ENCODE data around the gene CDKN3.
A peak's percentile ranks its signal among the peaks of the same experiment; 100 is the strongest.

Gene CDKN3

DNA sequence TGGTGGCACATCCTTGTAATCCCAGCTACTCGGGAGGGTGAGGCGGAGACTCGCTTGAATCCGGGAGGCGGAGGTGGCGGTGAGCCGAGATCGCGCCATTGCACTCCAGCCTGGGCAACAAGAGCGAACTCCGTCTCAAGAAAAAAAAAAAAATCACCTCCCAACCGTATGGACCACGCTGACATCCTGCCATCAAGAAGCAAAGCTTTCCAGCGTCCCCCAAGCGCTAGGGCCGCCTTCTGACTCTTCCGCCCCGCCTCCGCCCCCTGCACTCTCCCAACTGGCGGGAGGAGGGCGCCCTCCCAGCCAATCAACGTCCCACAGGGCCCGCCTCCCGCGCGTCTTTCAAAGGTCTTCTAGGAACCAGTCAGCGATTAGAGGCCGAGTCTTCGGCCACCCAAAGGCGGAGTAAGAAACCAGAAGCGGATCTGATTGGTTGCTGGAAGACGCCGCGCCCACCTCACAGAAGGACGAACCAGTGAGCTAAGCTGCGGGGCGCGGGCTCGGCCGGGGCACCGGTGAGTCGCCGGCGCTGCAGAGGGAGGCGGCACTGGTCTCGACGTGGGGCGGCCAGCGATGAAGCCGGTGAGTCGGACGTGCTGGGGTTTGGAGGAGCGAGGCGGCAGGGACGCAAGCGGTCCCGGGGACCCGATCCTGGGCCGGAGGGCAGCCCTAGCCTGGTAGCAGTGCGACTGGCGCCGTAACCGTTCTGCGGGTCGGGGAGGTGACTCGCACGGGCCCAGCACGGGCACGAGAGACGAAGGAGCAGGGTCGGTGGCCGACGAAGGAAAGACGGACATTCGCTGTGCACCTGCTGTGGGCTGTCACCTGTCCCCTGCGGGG, at the start of gene CDKN3:
Gene CDKN3, plus strand, starts transcription at position 515 of the 843 bp plus-strand sequence. Its CDS starts 62 bp downstream, at position 577.
- Mint-ChIP-seq H3K9me3 (no peaks in the 10 kb centered on the region), H3K27ac (peak within 1 kb of the TSS; percentile 71), H3K4me1 (ENCODE audit: low read depth) (peaks cover 27% of the 10 kb centered on the region), H3K27me3 (ENCODE audit: low read depth) (peaks cover 1% of the 10 kb centered on the region), H3K36me3 (ENCODE audit: low read depth) (peaks cover 4% of the 10 kb centered on the region), H3K4me3 (peak within 1 kb of the TSS; percentile 84)

DNA sequence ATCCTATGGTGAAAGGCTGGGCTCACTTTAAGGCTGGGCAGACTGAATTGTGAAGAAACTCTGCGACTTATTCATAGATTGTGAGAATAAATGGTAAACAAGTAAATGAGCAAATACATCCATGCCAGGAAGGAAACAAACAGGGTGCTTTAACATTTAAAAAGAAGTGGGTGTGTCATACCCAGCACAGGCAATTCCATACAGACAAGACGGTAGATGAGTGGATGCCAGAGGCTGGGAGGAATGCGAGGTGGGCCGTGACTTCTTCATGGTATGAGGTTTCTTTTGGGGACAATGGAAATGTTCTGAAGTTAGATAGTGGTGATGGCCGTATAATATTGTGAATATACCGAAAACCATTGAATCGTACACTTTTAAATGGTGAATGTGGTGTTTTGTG, 49.8 kb upstream of the CDKN3 start:
- Mint-ChIP-seq H3K27ac (no peak overlapping the region), H3K4me1 (ENCODE audit: low read depth) (no peaks in the 10 kb centered on the region), H3K4me3 (no peak overlapping the region), H3K27me3 (ENCODE audit: low read depth) (peaks cover 16% of the 10 kb centered on the region), H3K36me3 (ENCODE audit: low read depth) (no peaks in the 10 kb centered on the region), H3K9me3 (no peaks in the 10 kb centered on the region)

GRCh38 chr14:54348001-54348611, 48.7 kb upstream of the CDKN3 start:
- Mint-ChIP-seq H3K4me1 (ENCODE audit: low read depth) (no peaks in the 10 kb centered on the region), H3K9me3 (no peaks in the 10 kb centered on the region), H3K27ac (no peak overlapping the region), H3K4me3 (no peak overlapping the region), H3K27me3 (ENCODE audit: low read depth) (peaks cover 16% of the 10 kb centered on the region), H3K36me3 (ENCODE audit: low read depth) (no peaks in the 10 kb centered on the region)

DNA sequence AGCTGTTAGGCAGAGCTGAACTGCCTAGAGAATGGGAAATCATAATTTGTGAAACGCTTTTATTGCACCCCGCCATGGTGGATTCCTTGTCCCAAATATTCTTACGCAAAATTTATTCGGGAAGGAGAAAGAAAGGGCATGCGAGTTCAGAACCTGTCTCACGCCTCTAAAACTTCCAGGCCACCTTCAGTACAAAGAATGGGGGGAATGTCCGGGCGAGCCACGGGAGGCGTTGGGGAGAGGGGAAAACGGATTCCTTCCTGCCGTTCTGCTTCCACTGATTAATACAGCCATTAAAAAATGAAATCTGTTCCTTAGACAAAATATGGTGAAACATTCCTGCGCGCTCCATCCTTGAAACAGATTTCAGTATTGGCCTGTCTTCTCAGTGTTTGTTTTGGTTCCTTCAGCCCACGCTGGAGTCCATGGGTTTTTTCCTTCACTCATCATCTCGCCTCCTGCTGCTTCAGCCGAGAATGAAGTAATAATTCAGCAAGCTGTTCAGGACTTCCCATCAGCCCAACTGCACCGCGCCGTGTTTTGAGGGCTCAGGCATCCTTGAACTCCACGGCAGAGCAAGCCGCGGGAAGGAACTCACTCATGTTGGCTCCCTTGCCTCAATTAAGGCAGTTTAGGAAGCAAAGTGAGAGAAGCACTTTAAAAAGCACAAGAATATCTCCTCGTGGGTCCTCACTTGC, 47.7 kb upstream of the CDKN3 start:
- H3K36me3 Mint-ChIP-seq (ENCODE audit: low read depth): no peaks in the 10 kb centered on the region
- H3K4me1 Mint-ChIP-seq (ENCODE audit: low read depth): peaks cover 1% of the 10 kb centered on the region
- H3K4me3 Mint-ChIP-seq: no peak overlapping the region
- no peak overlapping the region for H3K27ac Mint-ChIP-seq
- no peaks in the 10 kb centered on the region for H3K9me3 Mint-ChIP-seq
- peaks cover 16% of the 10 kb centered on the region for H3K27me3 Mint-ChIP-seq (ENCODE audit: low read depth)

- Mint-ChIP-seq H3K4me3 (no peak overlapping the region), H3K27me3 (ENCODE audit: low read depth) (peaks cover 16% of the 10 kb centered on the region), H3K9me3 (no peaks in the 10 kb centered on the region), H3K36me3 (ENCODE audit: low read depth) (no peaks in the 10 kb centered on the region), H3K4me1 (ENCODE audit: low read depth) (peaks cover 1% of the 10 kb centered on the region), H3K27ac (no peak overlapping the region)
Observed at GRCh38 chr14:54349713-54350112, 47.1 kb upstream of the CDKN3 start.

DNA sequence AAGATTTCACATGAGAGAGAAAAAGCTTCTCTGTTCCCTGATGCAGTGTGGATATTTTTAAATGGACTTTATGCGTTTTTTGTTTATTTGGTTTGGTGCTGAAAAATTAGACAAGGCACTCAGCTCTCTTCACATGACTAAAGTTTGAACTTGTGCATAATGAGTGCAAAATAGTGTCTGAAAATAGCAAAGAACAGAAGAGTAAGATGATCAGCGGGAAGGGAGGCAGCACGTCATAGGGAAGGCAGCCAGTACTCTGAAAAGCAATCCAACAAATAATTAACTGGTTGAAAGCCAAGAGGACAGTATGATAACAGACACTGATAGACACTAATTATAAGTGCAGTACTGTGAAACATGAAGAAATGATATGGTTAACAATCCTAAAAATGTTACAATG, 46.6 kb upstream of the CDKN3 start:
- Mint-ChIP-seq H3K27me3 (ENCODE audit: low read depth) (peaks cover 16% of the 10 kb centered on the region), H3K4me3 (no peak overlapping the region), H3K27ac (no peak overlapping the region), H3K36me3 (ENCODE audit: low read depth) (no peaks in the 10 kb centered on the region), H3K4me1 (ENCODE audit: low read depth) (peaks cover 1% of the 10 kb centered on the region), H3K9me3 (no peaks in the 10 kb centered on the region)

GRCh38 chr14:54353266-54353665, 43.5 kb upstream of the CDKN3 start:
- Mint-ChIP-seq H3K9me3 (no peaks in the 10 kb centered on the region), H3K36me3 (ENCODE audit: low read depth) (no peaks in the 10 kb centered on the region), H3K4me1 (ENCODE audit: low read depth) (peaks cover 1% of the 10 kb centered on the region), H3K27ac (no peak overlapping the region), H3K4me3 (no peak overlapping the region), H3K27me3 (ENCODE audit: low read depth) (peaks cover 28% of the 10 kb centered on the region)

GRCh38 chr14:54353694-54354093, 43.1 kb upstream of the CDKN3 start:
- Mint-ChIP-seq H3K27ac (no peak overlapping the region), H3K4me3 (no peak overlapping the region), H3K4me1 (ENCODE audit: low read depth) (peaks cover 1% of the 10 kb centered on the region), H3K36me3 (ENCODE audit: low read depth) (no peaks in the 10 kb centered on the region), H3K27me3 (ENCODE audit: low read depth) (peaks cover 28% of the 10 kb centered on the region), H3K9me3 (no peaks in the 10 kb centered on the region)

DNA sequence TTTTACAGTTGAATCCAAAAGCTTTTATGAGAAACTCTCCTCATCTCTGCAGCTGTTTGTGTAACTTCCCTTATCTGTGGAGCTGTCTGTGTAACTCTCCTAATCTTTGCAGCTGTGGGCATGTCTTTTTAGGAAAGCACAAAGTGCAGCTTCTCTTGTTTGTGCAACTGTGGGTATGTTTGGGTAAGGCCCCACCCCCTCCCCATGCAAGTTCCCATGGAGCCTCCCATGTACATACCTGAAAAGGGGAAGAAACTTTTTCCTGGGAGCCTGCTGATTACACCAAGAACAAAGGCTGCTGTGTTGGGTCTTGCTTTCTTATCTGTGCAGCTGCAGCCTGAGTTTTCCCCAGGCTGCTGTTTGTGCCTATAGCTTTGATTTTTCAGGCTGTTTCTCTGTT, 42.7 kb upstream of the CDKN3 start:
- peaks cover 1% of the 10 kb centered on the region for H3K4me1 Mint-ChIP-seq (ENCODE audit: low read depth)
- no peaks in the 10 kb centered on the region for H3K36me3 Mint-ChIP-seq (ENCODE audit: low read depth)
- H3K27me3 Mint-ChIP-seq (ENCODE audit: low read depth): peaks cover 30% of the 10 kb centered on the region
- no peaks in the 10 kb centered on the region for H3K9me3 Mint-ChIP-seq
- no peak overlapping the region for H3K27ac Mint-ChIP-seq
- no peak overlapping the region for H3K4me3 Mint-ChIP-seq

DNA sequence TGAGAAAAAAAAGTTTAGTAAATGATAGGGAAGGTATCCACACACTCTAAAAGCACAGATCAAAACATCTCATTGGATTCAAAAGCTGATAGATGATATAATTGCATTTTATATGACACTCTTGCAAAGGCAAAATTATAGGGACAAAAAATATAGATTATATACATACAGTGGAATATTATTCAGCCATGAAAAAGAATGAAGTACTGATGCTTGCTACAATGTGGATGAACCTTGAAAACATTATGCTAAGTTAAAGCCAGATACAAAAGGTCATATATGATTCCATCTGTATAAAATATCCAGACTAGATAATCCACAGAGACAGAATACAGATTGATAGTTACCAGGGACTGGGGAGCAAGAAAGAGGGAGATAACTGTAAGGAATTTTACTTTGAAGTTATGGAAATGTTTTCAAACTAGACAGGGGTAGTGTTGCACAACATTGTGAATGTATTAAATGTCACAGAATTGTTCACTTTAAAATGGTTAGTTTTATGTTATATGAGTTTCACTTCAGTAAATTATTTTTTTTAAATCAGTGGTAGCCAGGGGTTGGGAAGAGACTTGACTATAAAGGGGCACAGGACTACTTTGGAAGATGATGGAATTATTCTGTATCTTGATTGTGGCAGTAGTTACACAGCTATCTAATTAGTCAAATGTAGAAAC, 41.7 kb upstream of the CDKN3 start:
- H3K4me1 Mint-ChIP-seq (ENCODE audit: low read depth): peaks cover 1% of the 10 kb centered on the region
- no peak overlapping the region for H3K4me3 Mint-ChIP-seq
- peaks cover 28% of the 10 kb centered on the region for H3K27me3 Mint-ChIP-seq (ENCODE audit: low read depth)
- H3K9me3 Mint-ChIP-seq: no peaks in the 10 kb centered on the region
- no peaks in the 10 kb centered on the region for H3K36me3 Mint-ChIP-seq (ENCODE audit: low read depth)
- no peak overlapping the region for H3K27ac Mint-ChIP-seq

- Mint-ChIP-seq H3K27me3 (ENCODE audit: low read depth) (peaks cover 27% of the 10 kb centered on the region), H3K27ac (no peak overlapping the region), H3K9me3 (no peaks in the 10 kb centered on the region), H3K4me1 (ENCODE audit: low read depth) (peaks cover 1% of the 10 kb centered on the region), H3K4me3 (no peak overlapping the region), H3K36me3 (ENCODE audit: low read depth) (no peaks in the 10 kb centered on the region)
Observed at GRCh38 chr14:54355698-54356097, 41.1 kb upstream of the CDKN3 start.

- Mint-ChIP-seq H3K4me3 (no peak overlapping the region), H3K9me3 (no peaks in the 10 kb centered on the region), H3K27me3 (ENCODE audit: low read depth) (peaks cover 30% of the 10 kb centered on the region), H3K27ac (no peak overlapping the region), H3K36me3 (ENCODE audit: low read depth) (no peaks in the 10 kb centered on the region), H3K4me1 (ENCODE audit: low read depth) (peaks cover 1% of the 10 kb centered on the region)
Observed at GRCh38 chr14:54356172-54356571, 40.6 kb upstream of the CDKN3 start.

DNA sequence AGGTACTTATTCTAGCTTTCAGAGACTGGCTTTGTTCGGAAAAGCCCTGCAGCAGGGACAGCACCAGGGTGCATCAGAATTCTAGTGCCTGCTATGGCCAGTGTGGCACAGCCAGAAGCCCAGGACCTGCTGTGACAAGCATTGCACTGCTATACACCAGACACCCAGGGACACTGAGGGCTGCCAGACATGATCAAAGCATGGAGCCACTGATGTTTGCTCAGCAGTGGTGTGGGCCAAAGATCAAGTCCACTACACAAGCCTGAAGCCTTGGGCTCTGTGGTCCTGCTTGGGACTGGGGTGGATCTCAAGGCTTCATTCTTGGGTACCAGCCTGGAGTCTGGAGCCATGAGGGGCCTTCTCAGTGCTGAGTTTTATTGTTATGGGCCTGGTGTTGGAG, 36.1 kb upstream of the CDKN3 start:
- Mint-ChIP-seq H3K27ac (no peak overlapping the region), H3K9me3 (no peaks in the 10 kb centered on the region), H3K27me3 (ENCODE audit: low read depth) (peaks cover 38% of the 10 kb centered on the region), H3K4me1 (ENCODE audit: low read depth) (peaks cover 1% of the 10 kb centered on the region), H3K4me3 (no peak overlapping the region), H3K36me3 (ENCODE audit: low read depth) (no peaks in the 10 kb centered on the region)

GRCh38 chr14:54362089-54362504, 34.7 kb upstream of the CDKN3 start:
- Mint-ChIP-seq H3K27me3 (ENCODE audit: low read depth) (peaks cover 35% of the 10 kb centered on the region), H3K27ac (no peak overlapping the region), H3K4me1 (ENCODE audit: low read depth) (peaks cover 1% of the 10 kb centered on the region), H3K4me3 (no peak overlapping the region), H3K36me3 (ENCODE audit: low read depth) (no peaks in the 10 kb centered on the region), H3K9me3 (no peaks in the 10 kb centered on the region)
